HEK293 (cell line): Measurements from ENCODE around the gene SEMA6A.

Experiments used
- CTCF ChIA-PET: fragments of 350-600 bp; formaldehyde crosslinking; extraction: SDS; loops from one replicate; lab custom pipeline; 2021; ENCODE audit warnings: antibody characterized with exemption; lab: Yijun Ruan, JAX
- POLR2A ChIA-PET: fragments of 300-600 bp; formaldehyde crosslinking; extraction: SDS; loops from one replicate; lab custom pipeline; 2020; ENCODE audit warnings: antibody characterized with exemption, inconsistent platforms; lab: Yijun Ruan, JAX
- H3K27ac ChIP-seq: fragments of 200-500 bp; sonication (Bioruptor generic); 2 replicates; pipeline ENCODE4 v1.5.1; 2014; ENCODE audit warnings: low read depth, low read length, control low read depth, inconsistent platforms; ENCODE audit errors: extremely low read depth
- H3K36me3 ChIP-seq, 2 experiments: fragments of 200-500 bp in 1 of 2; sonication (Bioruptor generic) in 1 of 2; 1 replicate in 1 of 2; 2 replicates in 1 of 2; pipeline ENCODE4 v1.5.1; 2014 to 2017; ENCODE audit warnings: inconsistent platforms in 2 of 2, low read length in 2 of 2; ENCODE audit not compliant: control insufficient read depth in 2 of 2, insufficient read depth in 1 of 2
- H3K4me1 ChIP-seq: fragments of 200-500 bp; sonication (Bioruptor generic); 2 replicates; pipeline ENCODE4 v1.5.1; 2014; ENCODE audit warnings: mild to moderate bottlenecking, low read length, inconsistent platforms; ENCODE audit not compliant: control insufficient read depth, insufficient read depth
- H3K4me3 ChIP-seq: 2 replicates; pipeline ENCODE4 v1.5.1; 2011; ENCODE audit warnings: low read depth, mild to moderate bottlenecking, control low read depth, low read length, moderate library complexity
- H3K9me3 ChIP-seq: fragments of 200-500 bp; sonication (Bioruptor generic); 2 replicates; pipeline ENCODE4 v1.5.1; 2014; ENCODE audit warnings: low read depth, low read length, inconsistent platforms; ENCODE audit not compliant: control insufficient read depth, insufficient read depth
- FEZF1 ChIP-seq: fragments of 450-650 bp; formaldehyde crosslinking; IDR thresholded peaks from 2 replicates; pipeline ENCODE4 v1.5.1; 2016; ENCODE audit warnings: missing biosample characterization, missing genetic modification characterization
- GLIS2 ChIP-seq: fragments of 450-650 bp; formaldehyde crosslinking; IDR thresholded peaks from 2 replicates; pipeline ENCODE4 v1.5.1; 2016; ENCODE audit warnings: missing biosample characterization, missing genetic modification characterization
- IKZF3 ChIP-seq: fragments of 450-650 bp; IDR thresholded peaks from 2 replicates; pipeline ENCODE4 v1.5.0; 2018; ENCODE audit warnings: missing biosample characterization, mild to moderate bottlenecking, missing genetic modification characterization, moderate library complexity
- OSR2 ChIP-seq: fragments of 450-650 bp; formaldehyde crosslinking; IDR thresholded peaks from 2 replicates; pipeline ENCODE4 v1.5.1; 2016; ENCODE audit warnings: missing biosample characterization, missing genetic modification characterization
- SALL2 ChIP-seq: fragments of 450-650 bp; formaldehyde crosslinking; IDR thresholded peaks from 2 replicates; pipeline ENCODE4 v1.5.0; 2017; ENCODE audit warnings: missing biosample characterization, mild to moderate bottlenecking, missing genetic modification characterization, borderline replicate concordance
- SP7 ChIP-seq: fragments of 450-650 bp; formaldehyde crosslinking; IDR thresholded peaks from 2 replicates; pipeline ENCODE4 v1.5.1; 2016; ENCODE audit warnings: missing biosample characterization, missing genetic modification characterization
- ZBTB17 ChIP-seq: fragments of 450-650 bp; formaldehyde crosslinking; IDR thresholded peaks from 2 replicates; pipeline ENCODE4 v1.5.1; 2016; ENCODE audit warnings: missing biosample characterization, missing genetic modification characterization
- ZBTB21 ChIP-seq: fragments of 450-650 bp; formaldehyde crosslinking; IDR thresholded peaks from 2 replicates; pipeline ENCODE4 v1.5.1; 2017; ENCODE audit warnings: missing biosample characterization, missing genetic modification characterization
- ZFP41 ChIP-seq: fragments of 450-650 bp; formaldehyde crosslinking; IDR thresholded peaks from 2 replicates; pipeline ENCODE4 v1.5.1; 2016; ENCODE audit warnings: missing biosample characterization, missing genetic modification characterization, borderline replicate concordance
- ZNF239 ChIP-seq: fragments of 450-650 bp; formaldehyde crosslinking; IDR thresholded peaks from 2 replicates; pipeline ENCODE4 v1.5.1; 2016; ENCODE audit warnings: missing biosample characterization, missing genetic modification characterization
- ZNF292 ChIP-seq: fragments of 450-650 bp; formaldehyde crosslinking; IDR thresholded peaks from 2 replicates; pipeline ENCODE4 v1.5.1; 2016; ENCODE audit warnings: low read depth, missing biosample characterization, missing genetic modification characterization, borderline replicate concordance
- ZNF335 ChIP-seq: fragments of 450-650 bp; formaldehyde crosslinking; conservative IDR thresholded peaks from 2 replicates; pipeline ENCODE4 v1.5.1; 2016; ENCODE audit warnings: missing biosample characterization, missing genetic modification characterization
- ZNF350 ChIP-seq: fragments of 450-650 bp; formaldehyde crosslinking; IDR thresholded peaks from 2 replicates; pipeline ENCODE4 v1.5.0; 2017; ENCODE audit warnings: missing biosample characterization, mild to moderate bottlenecking, missing genetic modification characterization
- ZNF558 ChIP-seq: fragments of 450-650 bp; formaldehyde crosslinking; IDR thresholded peaks from 2 replicates; pipeline ENCODE4 v1.5.1; 2016; ENCODE audit warnings: missing biosample characterization, missing genetic modification characterization
- ZNF621 ChIP-seq: fragments of 450-650 bp; formaldehyde crosslinking; IDR thresholded peaks from 2 replicates; pipeline ENCODE4 v1.5.1; 2017; ENCODE audit warnings: missing biosample characterization, missing genetic modification characterization
- ZNF660 ChIP-seq: fragments of 450-650 bp; IDR thresholded peaks from 2 replicates; pipeline ENCODE4 v1.5.1; 2018; ENCODE audit warnings: missing biosample characterization, mild to moderate bottlenecking, missing genetic modification characterization
- ZNF76 ChIP-seq: fragments of 450-650 bp; formaldehyde crosslinking; IDR thresholded peaks from 2 replicates; pipeline ENCODE4; 2016; ENCODE audit warnings: low read depth, missing biosample characterization, missing genetic modification characterization, borderline replicate concordance
- ZNF830 ChIP-seq: fragments of 450-650 bp; IDR thresholded peaks from 2 replicates; pipeline ENCODE4 v1.5.0; 2018; ENCODE audit warnings: missing biosample characterization, missing genetic modification characterization, low read depth, mild to moderate bottlenecking, moderate library complexity
- ZNF843 ChIP-seq: fragments of 450-650 bp; formaldehyde crosslinking; IDR thresholded peaks from 2 replicates; pipeline ENCODE4 v1.5.1; 2016; ENCODE audit warnings: missing biosample characterization, missing genetic modification characterization
- ZSCAN30 ChIP-seq: fragments of 450-650 bp; IDR thresholded peaks from 2 replicates; pipeline ENCODE4 v1.5.1; 2018; ENCODE audit warnings: missing biosample characterization, mild to moderate bottlenecking, missing genetic modification characterization, moderate library complexity
- ZXDB ChIP-seq: fragments of 450-650 bp; formaldehyde crosslinking; IDR thresholded peaks from 2 replicates; pipeline ENCODE4 v1.5.1; 2016; ENCODE audit warnings: missing biosample characterization, missing genetic modification characterization
- TF ChIP-seq, protein P1 (sequence below): fragments of 450-650 bp; IDR thresholded peaks from 2 replicates; pipeline ENCODE4 v1.5.1; 2018; ENCODE audit warnings: missing biosample characterization, mild to moderate bottlenecking, missing genetic modification characterization
- TF ChIP-seq, protein P2 (sequence below): fragments of 450-650 bp; formaldehyde crosslinking; IDR thresholded peaks from 2 replicates; pipeline ENCODE4 v1.5.1; 2016; ENCODE audit warnings: missing biosample characterization, missing genetic modification characterization, low read depth
- TF ChIP-seq, protein P3 (sequence below): fragments of 450-650 bp; formaldehyde crosslinking; IDR thresholded peaks from 2 replicates; pipeline ENCODE4 v1.5.1; 2017; ENCODE audit warnings: missing biosample characterization, missing genetic modification characterization
- TF ChIP-seq, protein P4 (sequence below): fragments of 450-650 bp; formaldehyde crosslinking; IDR thresholded peaks from 2 replicates; pipeline ENCODE4 v1.5.1; 2016; ENCODE audit warnings: missing biosample characterization, missing genetic modification characterization, low read depth

Gene SEMA6A

DNA sequence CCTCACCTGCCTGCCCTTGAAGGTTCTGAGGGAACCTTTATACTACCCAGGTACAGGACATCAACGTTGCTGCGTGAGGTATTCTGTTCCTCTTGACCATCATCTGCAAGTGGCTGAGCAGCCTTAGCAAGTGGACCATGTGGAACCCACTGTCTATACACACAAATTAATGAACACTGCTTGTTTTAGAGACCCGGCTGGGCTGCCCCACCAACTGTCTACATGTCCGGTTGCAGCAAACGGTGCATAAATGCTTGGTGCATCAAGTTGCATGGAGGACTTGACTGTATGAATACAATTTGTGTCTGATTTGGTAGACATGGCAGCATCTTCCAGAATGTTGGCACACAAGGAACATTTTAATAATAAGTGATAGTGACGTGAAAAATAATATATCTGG is 65.8 kb downstream of the SEMA6A start:
- TF ChIP-seq, protein P1, sequence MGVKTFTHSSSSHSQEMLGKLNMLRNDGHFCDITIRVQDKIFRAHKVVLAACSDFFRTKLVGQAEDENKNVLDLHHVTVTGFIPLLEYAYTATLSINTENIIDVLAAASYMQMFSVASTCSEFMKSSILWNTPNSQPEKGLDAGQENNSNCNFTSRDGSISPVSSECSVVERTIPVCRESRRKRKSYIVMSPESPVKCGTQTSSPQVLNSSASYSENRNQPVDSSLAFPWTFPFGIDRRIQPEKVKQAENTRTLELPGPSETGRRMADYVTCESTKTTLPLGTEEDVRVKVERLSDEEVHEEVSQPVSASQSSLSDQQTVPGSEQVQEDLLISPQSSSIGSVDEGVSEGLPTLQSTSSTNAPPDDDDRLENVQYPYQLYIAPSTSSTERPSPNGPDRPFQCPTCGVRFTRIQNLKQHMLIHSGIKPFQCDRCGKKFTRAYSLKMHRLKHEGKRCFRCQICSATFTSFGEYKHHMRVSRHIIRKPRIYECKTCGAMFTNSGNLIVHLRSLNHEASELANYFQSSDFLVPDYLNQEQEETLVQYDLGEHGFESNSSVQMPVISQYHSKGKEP (tag by site-specific recombination) = peak; percentile 57; the same call in 1 of the 2 replicates
- TF ChIP-seq, protein P2, sequence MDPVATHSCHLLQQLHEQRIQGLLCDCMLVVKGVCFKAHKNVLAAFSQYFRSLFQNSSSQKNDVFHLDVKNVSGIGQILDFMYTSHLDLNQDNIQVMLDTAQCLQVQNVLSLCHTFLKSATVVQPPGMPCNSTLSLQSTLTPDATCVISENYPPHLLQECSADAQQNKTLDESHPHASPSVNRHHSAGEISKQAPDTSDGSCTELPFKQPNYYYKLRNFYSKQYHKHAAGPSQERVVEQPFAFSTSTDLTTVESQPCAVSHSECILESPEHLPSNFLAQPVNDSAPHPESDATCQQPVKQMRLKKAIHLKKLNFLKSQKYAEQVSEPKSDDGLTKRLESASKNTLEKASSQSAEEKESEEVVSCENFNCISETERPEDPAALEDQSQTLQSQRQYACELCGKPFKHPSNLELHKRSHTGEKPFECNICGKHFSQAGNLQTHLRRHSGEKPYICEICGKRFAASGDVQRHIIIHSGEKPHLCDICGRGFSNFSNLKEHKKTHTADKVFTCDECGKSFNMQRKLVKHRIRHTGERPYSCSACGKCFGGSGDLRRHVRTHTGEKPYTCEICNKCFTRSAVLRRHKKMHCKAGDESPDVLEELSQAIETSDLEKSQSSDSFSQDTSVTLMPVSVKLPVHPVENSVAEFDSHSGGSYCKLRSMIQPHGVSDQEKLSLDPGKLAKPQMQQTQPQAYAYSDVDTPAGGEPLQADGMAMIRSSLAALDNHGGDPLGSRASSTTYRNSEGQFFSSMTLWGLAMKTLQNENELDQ = no peak
- Histone ChIP-seq H3K4me1 (peaks cover 37% of the 10 kb centered on the region), H3K4me3 (no peak overlapping the region), H3K36me3 (no peaks in the 10 kb centered on the region), H3K9me3 (no peaks in the 10 kb centered on the region), H3K27ac (no peak overlapping the region)
- CTCF ChIA-PET = interaction anchor here (0.6 kb wide), 1 partner anchor 8 kb away, joined by 4 read pairs; no protein-coding TSS in a partner anchor
- POLR2A ChIA-PET = no interaction called here

DNA sequence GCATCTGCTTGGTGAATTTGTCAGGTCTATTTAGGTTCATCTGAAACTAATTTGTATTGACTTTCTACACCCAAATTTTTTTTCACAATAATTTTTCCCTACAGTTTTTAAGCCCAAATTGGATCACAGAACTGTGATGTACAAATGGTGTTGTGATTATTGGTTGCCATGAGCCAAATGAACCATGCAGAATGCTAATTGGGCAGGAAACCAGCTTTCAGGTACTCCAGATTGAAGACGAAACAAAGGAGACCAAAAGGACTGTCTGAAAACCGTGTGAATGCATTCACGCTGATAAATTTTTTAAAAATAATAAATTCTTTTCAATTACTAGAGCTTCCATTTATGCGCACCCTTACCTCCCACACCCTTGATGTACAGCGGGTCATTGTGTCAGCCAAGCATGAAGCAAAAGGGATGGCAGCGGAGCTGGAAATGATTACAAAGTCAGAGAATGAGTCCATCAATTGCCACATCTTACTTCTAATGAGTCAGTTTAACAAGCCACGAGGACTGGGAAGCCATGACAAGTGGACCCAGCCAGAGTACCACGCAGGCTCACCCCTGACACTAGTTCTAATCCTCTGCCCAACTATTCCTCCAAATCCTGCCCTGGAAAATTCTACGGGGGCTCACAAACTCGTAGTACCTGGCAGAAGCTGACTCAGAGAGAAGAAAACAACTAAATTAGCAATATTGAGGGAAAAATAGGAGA is 66.5 kb downstream of the SEMA6A start:
- peaks cover 40% of the 10 kb centered on the region for H3K4me1 ChIP-seq
- POLR2A ChIA-PET = no interaction called here

DNA sequence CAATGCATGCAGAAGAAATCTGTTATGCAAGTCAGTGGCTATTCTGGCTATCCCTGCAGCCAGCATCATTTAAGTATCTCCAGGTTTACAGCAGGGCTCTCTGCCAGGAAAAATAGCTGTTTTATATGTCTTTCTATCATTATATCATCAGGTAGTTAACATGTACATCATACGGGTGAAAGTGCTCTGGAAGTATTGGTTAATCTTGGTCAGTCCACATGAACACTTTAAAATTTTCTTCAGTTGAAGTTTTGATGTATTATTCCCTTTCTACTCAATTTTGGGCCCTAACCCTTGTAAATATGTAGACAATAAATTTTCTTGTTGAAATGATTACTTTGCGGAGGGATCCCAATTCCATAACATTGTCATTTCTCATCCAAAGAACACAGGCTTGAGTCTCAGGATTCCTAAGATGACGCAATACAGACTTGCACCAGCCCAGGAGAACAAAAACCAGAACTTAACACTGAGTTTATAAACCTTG is 67.5 kb downstream of the SEMA6A start:
- no peaks in the 10 kb centered on the region for H3K9me3 ChIP-seq
- ChIA-PET POLR2A (no interaction called here), CTCF (no interaction called here)
- no peak overlapping the region; the same call in 1 of the 2 replicates for H3K27ac ChIP-seq
- no peak overlapping the region for H3K4me3 ChIP-seq
- peaks cover 47% of the 10 kb centered on the region for H3K4me1 ChIP-seq
- peaks cover 0 to 2% of the 10 kb centered on the region in 2 experiments; a peak in 2 of 3 replicates for H3K36me3 ChIP-seq
- TF ChIP-seq, protein P3, sequence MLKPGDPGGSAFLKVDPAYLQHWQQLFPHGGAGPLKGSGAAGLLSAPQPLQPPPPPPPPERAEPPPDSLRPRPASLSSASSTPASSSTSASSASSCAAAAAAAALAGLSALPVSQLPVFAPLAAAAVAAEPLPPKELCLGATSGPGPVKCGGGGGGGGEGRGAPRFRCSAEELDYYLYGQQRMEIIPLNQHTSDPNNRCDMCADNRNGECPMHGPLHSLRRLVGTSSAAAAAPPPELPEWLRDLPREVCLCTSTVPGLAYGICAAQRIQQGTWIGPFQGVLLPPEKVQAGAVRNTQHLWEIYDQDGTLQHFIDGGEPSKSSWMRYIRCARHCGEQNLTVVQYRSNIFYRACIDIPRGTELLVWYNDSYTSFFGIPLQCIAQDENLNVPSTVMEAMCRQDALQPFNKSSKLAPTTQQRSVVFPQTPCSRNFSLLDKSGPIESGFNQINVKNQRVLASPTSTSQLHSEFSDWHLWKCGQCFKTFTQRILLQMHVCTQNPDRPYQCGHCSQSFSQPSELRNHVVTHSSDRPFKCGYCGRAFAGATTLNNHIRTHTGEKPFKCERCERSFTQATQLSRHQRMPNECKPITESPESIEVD (tag by site-specific recombination) = peak; percentile 89
- TF ChIP-seq ZBTB21 (tag by site-specific recombination) = 0 out of 2 replicates have a peak, but pooled peaks have one; percentile 31
- TF ChIP-seq ZNF621 = no peak
- 0 out of 2 replicates have a peak, but pooled peaks have one; percentile 8 for TF ChIP-seq ZNF558 (tag by site-specific recombination)
- TF ChIP-seq ZNF660 = 0 out of 2 replicates have a peak, but pooled peaks have one; percentile 46
- TF ChIP-seq ZNF843 (tag by site-specific recombination) = peak; percentile 88
- TF ChIP-seq ZNF335 = peak; percentile 30; the same call in 1 of the 2 replicates
- no peak for TF ChIP-seq ZFP41 (tag by site-specific recombination)
- TF ChIP-seq ZBTB17 = peak; percentile 48; the same call in 1 of the 2 replicates
- peak; percentile 65 for TF ChIP-seq IKZF3 (tag by site-specific recombination)
- TF ChIP-seq, protein P1 (tag by site-specific recombination) = peak; percentile 60
- no peak for TF ChIP-seq ZNF830 (tag by site-specific recombination)
- peak; percentile 74; the same call in 1 of the 2 replicates for TF ChIP-seq ZSCAN30
- peak; percentile 63 for TF ChIP-seq ZXDB (tag by site-specific recombination)
- TF ChIP-seq FEZF1 (tag by site-specific recombination) = peak; percentile 68; the same call in 1 of the 2 replicates
- peak; percentile 58 for TF ChIP-seq OSR2 (tag by site-specific recombination)
- TF ChIP-seq, protein P4, sequence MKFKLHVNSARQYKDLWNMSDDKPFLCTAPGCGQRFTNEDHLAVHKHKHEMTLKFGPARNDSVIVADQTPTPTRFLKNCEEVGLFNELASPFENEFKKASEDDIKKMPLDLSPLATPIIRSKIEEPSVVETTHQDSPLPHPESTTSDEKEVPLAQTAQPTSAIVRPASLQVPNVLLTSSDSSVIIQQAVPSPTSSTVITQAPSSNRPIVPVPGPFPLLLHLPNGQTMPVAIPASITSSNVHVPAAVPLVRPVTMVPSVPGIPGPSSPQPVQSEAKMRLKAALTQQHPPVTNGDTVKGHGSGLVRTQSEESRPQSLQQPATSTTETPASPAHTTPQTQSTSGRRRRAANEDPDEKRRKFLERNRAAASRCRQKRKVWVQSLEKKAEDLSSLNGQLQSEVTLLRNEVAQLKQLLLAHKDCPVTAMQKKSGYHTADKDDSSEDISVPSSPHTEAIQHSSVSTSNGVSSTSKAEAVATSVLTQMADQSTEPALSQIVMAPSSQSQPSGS (tag by site-specific recombination) = peak; percentile 81

More for the DNA sequence above, 66.5 kb downstream of the SEMA6A start:
- Histone ChIP-seq H3K27ac (no peak overlapping the region), H3K9me3 (no peaks in the 10 kb centered on the region), H3K36me3 (no peaks in the 10 kb centered on the region; a peak in 1 of 3 replicates), H3K4me3 (no peak overlapping the region)
- no peak for TF ChIP-seq ZNF292 (tag by site-specific recombination)
- TF ChIP-seq ZNF350 (tag by site-specific recombination) = no peak
- TF ChIP-seq SALL2 (tag by site-specific recombination) = no peak
- TF ChIP-seq GLIS2 (tag by site-specific recombination) = no peak
- no peak for TF ChIP-seq ZNF239 (tag by site-specific recombination)
- TF ChIP-seq ZNF76 (tag by site-specific recombination) = no peak
- no peak for TF ChIP-seq SP7 (tag by site-specific recombination)
- CTCF ChIA-PET = no interaction called here
